Hepatocyte (in vitro differentiated cells): ENCODE data around the gene CDH18.

Experiments
- CTCF ChIP-seq: fragments of 200-600 bp; sonication (generic); IDR thresholded peaks from 2 replicates; pipeline ENCODE4 v1.5.1; 2016; ENCODE audit warnings: antibody characterized with exemption, mild to moderate bottlenecking; ENCODE audit not compliant: poor library complexity
- EZH2 ChIP-seq: fragments of 200-600 bp; sonication (generic); IDR thresholded peaks from 2 replicates; pipeline ENCODE4 v1.6.1; 2016; ENCODE audit warnings: antibody characterized with exemption, mild to moderate bottlenecking, borderline replicate concordance

DNA sequence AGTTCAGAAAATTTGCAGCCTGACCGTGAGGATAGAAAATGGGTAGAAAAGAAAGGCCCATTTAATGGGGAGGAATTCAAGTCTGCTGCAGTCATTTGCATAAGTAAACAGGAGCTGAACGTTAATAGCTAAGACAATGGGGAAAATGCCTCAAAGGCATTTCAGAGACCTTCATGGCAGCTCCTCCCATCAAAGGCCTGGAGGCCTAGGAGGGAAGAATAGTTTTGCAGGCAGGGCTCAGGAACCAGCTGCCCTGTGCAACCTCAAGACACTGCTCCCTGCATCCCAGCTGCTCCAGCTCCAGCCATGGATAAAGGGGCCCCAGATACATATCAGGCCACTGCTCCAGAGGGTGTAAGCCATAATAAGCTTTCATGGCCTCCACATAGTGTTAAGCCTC, 32.2 kb upstream of the CDH18 start:
- TF ChIP-seq CTCF (no peak), EZH2 (no peak)
